ENCODE results near the gene PEX14. TPM values are rescaled to one million over a fixed set of nuclear protein-coding genes. Genes with fewer than 3 reads are reported as not detected.

The PEX14 gene
- total and polyA plus RNA-seq, 10 of the 15 experiments (the other 5 are each of a cell fraction or from before 2014, with no cell fraction given) = 1.4 to 23.2 (median 12.0) TPM

DNA sequence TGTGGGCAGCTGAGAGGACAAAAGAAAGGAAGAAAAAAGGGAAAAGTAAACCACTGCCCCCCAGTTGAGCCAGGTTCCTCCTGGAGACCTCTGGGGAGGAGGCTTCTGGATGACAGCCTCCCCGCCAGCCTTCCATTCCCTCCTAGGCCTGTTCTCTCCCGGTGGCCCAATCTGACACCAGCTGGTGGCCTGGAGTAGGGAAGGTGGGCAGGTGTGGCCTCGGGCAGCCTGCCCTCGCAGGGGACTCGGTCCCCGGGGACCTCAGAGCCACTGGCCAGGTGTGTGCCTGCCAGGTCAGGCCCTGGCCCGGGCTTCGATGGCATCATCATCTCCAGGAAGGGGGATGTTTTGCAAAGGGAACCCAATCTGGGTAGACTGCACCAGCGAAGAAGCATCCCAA is 162.7 kb downstream of the PEX14 start (continued):
- TF ChIP-seq, protein P1, sequence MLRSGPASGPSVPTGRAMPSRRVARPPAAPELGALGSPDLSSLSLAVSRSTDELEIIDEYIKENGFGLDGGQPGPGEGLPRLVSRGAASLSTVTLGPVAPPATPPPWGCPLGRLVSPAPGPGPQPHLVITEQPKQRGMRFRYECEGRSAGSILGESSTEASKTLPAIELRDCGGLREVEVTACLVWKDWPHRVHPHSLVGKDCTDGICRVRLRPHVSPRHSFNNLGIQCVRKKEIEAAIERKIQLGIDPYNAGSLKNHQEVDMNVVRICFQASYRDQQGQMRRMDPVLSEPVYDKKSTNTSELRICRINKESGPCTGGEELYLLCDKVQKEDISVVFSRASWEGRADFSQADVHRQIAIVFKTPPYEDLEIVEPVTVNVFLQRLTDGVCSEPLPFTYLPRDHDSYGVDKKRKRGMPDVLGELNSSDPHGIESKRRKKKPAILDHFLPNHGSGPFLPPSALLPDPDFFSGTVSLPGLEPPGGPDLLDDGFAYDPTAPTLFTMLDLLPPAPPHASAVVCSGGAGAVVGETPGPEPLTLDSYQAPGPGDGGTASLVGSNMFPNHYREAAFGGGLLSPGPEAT (IDR thresholded peaks at IDR 0.05; ENCODE audit: low read depth) = no peak
- no peak for TF ChIP-seq LARP7 (IDR thresholded peaks at IDR 0.05)
- TF ChIP-seq, protein P2, sequence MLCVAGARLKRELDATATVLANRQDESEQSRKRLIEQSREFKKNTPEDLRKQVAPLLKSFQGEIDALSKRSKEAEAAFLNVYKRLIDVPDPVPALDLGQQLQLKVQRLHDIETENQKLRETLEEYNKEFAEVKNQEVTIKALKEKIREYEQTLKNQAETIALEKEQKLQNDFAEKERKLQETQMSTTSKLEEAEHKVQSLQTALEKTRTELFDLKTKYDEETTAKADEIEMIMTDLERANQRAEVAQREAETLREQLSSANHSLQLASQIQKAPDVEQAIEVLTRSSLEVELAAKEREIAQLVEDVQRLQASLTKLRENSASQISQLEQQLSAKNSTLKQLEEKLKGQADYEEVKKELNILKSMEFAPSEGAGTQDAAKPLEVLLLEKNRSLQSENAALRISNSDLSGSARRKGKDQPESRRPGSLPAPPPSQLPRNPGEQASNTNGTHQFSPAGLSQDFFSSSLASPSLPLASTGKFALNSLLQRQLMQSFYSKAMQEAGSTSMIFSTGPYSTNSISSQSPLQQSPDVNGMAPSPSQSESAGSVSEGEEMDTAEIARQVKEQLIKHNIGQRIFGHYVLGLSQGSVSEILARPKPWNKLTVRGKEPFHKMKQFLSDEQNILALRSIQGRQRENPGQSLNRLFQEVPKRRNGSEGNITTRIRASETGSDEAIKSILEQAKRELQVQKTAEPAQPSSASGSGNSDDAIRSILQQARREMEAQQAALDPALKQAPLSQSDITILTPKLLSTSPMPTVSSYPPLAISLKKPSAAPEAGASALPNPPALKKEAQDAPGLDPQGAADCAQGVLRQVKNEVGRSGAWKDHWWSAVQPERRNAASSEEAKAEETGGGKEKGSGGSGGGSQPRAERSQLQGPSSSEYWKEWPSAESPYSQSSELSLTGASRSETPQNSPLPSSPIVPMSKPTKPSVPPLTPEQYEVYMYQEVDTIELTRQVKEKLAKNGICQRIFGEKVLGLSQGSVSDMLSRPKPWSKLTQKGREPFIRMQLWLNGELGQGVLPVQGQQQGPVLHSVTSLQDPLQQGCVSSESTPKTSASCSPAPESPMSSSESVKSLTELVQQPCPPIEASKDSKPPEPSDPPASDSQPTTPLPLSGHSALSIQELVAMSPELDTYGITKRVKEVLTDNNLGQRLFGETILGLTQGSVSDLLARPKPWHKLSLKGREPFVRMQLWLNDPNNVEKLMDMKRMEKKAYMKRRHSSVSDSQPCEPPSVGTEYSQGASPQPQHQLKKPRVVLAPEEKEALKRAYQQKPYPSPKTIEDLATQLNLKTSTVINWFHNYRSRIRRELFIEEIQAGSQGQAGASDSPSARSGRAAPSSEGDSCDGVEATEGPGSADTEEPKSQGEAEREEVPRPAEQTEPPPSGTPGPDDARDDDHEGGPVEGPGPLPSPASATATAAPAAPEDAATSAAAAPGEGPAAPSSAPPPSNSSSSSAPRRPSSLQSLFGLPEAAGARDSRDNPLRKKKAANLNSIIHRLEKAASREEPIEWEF (IDR thresholded peaks at IDR 0.05; ENCODE audit: insufficient replicate concordance, low read depth, low read length) = no peak
- TF ChIP-seq, protein P3, sequence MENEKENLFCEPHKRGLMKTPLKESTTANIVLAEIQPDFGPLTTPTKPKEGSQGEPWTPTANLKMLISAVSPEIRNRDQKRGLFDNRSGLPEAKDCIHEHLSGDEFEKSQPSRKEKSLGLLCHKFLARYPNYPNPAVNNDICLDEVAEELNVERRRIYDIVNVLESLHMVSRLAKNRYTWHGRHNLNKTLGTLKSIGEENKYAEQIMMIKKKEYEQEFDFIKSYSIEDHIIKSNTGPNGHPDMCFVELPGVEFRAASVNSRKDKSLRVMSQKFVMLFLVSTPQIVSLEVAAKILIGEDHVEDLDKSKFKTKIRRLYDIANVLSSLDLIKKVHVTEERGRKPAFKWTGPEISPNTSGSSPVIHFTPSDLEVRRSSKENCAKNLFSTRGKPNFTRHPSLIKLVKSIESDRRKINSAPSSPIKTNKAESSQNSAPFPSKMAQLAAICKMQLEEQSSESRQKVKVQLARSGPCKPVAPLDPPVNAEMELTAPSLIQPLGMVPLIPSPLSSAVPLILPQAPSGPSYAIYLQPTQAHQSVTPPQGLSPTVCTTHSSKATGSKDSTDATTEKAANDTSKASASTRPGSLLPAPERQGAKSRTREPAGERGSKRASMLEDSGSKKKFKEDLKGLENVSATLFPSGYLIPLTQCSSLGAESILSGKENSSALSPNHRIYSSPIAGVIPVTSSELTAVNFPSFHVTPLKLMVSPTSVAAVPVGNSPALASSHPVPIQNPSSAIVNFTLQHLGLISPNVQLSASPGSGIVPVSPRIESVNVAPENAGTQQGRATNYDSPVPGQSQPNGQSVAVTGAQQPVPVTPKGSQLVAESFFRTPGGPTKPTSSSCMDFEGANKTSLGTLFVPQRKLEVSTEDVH (IDR thresholded peaks at IDR 0.05; ENCODE audit: low read depth, partially characterized antibody) = no peak
- TF ChIP-seq CEBPB (IDR thresholded peaks at IDR 0.05; ENCODE audit: borderline replicate concordance in 1 of 2, low read depth in 2 of 2, low read length in 2 of 2) = no peak
- TF ChIP-seq, protein P4, sequence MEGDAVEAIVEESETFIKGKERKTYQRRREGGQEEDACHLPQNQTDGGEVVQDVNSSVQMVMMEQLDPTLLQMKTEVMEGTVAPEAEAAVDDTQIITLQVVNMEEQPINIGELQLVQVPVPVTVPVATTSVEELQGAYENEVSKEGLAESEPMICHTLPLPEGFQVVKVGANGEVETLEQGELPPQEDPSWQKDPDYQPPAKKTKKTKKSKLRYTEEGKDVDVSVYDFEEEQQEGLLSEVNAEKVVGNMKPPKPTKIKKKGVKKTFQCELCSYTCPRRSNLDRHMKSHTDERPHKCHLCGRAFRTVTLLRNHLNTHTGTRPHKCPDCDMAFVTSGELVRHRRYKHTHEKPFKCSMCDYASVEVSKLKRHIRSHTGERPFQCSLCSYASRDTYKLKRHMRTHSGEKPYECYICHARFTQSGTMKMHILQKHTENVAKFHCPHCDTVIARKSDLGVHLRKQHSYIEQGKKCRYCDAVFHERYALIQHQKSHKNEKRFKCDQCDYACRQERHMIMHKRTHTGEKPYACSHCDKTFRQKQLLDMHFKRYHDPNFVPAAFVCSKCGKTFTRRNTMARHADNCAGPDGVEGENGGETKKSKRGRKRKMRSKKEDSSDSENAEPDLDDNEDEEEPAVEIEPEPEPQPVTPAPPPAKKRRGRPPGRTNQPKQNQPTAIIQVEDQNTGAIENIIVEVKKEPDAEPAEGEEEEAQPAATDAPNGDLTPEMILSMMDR (IDR thresholded peaks at IDR 0.05 in 2 of 3, conservative IDR thresholded peaks at IDR 0.05 in 1 of 3; ENCODE audit: control insufficient read depth in 2 of 3, extremely low read depth in 1 of 3, insufficient read depth in 1 of 3, low read depth in 3 of 3, low read length in 3 of 3) = no peak
- no peak for TF ChIP-seq TCF3 (IDR thresholded peaks at IDR 0.05; ENCODE audit: borderline replicate concordance, insufficient read depth, low read depth, low read length)
